DND-41 (cell line): ENCODE data around the gene FAAP24.

ENCODE experiments used
- ATAC-seq: fragments of 200-7000 bp; cut with Tn5 transposase; 3 replicates; pipeline ENCODE4 v1.9.1; 2021; ENCODE audit warnings: low read depth; ENCODE audit not compliant: insufficient read depth
- DNase-seq: peaks from one replicate; pipeline ENCODE4 v3.0.0-alpha.2; 2020
- H2AFZ ChIP-seq: 2 replicates; pipeline ENCODE4 v1.6.0; 2012; ENCODE audit warnings: low read depth, low read length
- H3K27ac ChIP-seq: 2 replicates; pipeline ENCODE4 v1.5.1; 2012; ENCODE audit warnings: low read length, inconsistent platforms
- H3K27me3 ChIP-seq: fragments of 200-600 bp; sonication (generic); 2 replicates; pipeline ENCODE4 v1.6.0; 2012; ENCODE audit warnings: low read length, mild to moderate bottlenecking, inconsistent platforms; ENCODE audit not compliant: insufficient read depth, poor library complexity
- H3K36me3 ChIP-seq: 2 replicates; pipeline ENCODE4 v1.5.1; 2012; ENCODE audit warnings: low read length, inconsistent platforms; ENCODE audit not compliant: insufficient read depth
- H3K4me1 ChIP-seq: 2 replicates; pipeline ENCODE4 v1.5.1; 2012; ENCODE audit warnings: mild to moderate bottlenecking, low read length; ENCODE audit not compliant: insufficient read depth
- H3K4me2 ChIP-seq: 2 replicates; pipeline ENCODE4 v1.6.0; 2012; ENCODE audit warnings: mild to moderate bottlenecking, moderate library complexity, low read length, inconsistent platforms; ENCODE audit not compliant: insufficient read depth
- H3K4me3 ChIP-seq, 2 experiments: fragments of 200-600 bp in 1 of 2; shearing (Covaris generic) in 1 of 2; 2 replicates each; pipeline ENCODE4 v1.5.1; 2012 to 2016; ENCODE audit warnings: inconsistent platforms in 2 of 2, low read length in 2 of 2, mild to moderate bottlenecking in 2 of 2, low read depth in 1 of 2, moderate library complexity in 1 of 2
- H3K79me2 ChIP-seq: 2 replicates; pipeline ENCODE4 v1.6.0; 2012; ENCODE audit warnings: low read length, inconsistent platforms; ENCODE audit not compliant: insufficient read depth
- H3K9ac ChIP-seq: 2 replicates; pipeline ENCODE4 v1.6.0; 2012; ENCODE audit warnings: low read depth, mild to moderate bottlenecking, inconsistent platforms, low read length, moderate library complexity
- H3K9me3 ChIP-seq: 2 replicates; pipeline ENCODE4 v1.5.1; 2012; ENCODE audit warnings: low read length, moderate library complexity, mild to moderate bottlenecking, inconsistent platforms; ENCODE audit not compliant: insufficient read depth, severe bottlenecking
- H4K20me1 ChIP-seq: 2 replicates; pipeline ENCODE4 v1.6.0; 2012; ENCODE audit warnings: low read length; ENCODE audit not compliant: insufficient read depth
- CTCF ChIP-seq: IDR thresholded peaks from 2 replicates; pipeline ENCODE4 v1.5.1; 2012; ENCODE audit warnings: borderline replicate concordance, low read length, moderate library complexity, mild to moderate bottlenecking; ENCODE audit not compliant: poor library complexity, severe bottlenecking; ENCODE audit errors: extremely low read depth
- EZH2 ChIP-seq: IDR thresholded peaks from 3 replicates; pipeline ENCODE4 v1.6.1; 2012; ENCODE audit warnings: borderline replicate concordance, low read depth, mild to moderate bottlenecking, moderate library complexity, low read length, inconsistent platforms; ENCODE audit not compliant: severe bottlenecking

The FAAP24 gene

GRCh38 chr19:32945260-32945659 lies 26.8 kb upstream of the FAAP24 start:
- Histone ChIP-seq H3K36me3 (peaks cover 52% of the 10 kb centered on the region; the same call in 1 of the 2 replicates), H4K20me1 (no peaks in the 10 kb centered on the region), H2AFZ (no peak overlapping the region), H3K4me3 (no peak overlapping the region), H3K9me3 (no peaks in the 10 kb centered on the region), H3K9ac (no peak overlapping the region), H3K27ac (no peak overlapping the region), H3K27me3 (no peaks in the 10 kb centered on the region), H3K4me1 (no peaks in the 10 kb centered on the region), H3K79me2 (no peaks in the 10 kb centered on the region), H3K4me2 (no peak overlapping the region)
- ATAC-seq (no peak), DNase-seq (peak; percentile 10)
- TF ChIP-seq CTCF: no peak
- TF ChIP-seq EZH2: no peak

GRCh38 chr19:32966750-32967149 lies 5.3 kb upstream of the FAAP24 start:
- Histone ChIP-seq H3K27ac (no peak overlapping the region), H3K9ac (no peak overlapping the region), H4K20me1 (peaks cover 23% of the 10 kb centered on the region; the same call in 1 of the 2 replicates), H3K79me2 (peaks cover 29% of the 10 kb centered on the region), H3K4me2 (no peak overlapping the region), H2AFZ (no peak overlapping the region), H3K4me1 (peaks cover 19% of the 10 kb centered on the region), H3K36me3 (peaks cover 50% of the 10 kb centered on the region), H3K4me3 (no peak overlapping the region), H3K27me3 (no peaks in the 10 kb centered on the region), H3K9me3 (no peaks in the 10 kb centered on the region)
- DNase-seq: no peak
- ATAC-seq: no peak
- TF ChIP-seq EZH2: no peak
- TF ChIP-seq CTCF: no peak

- Histone ChIP-seq H2AFZ (no peak overlapping the region), H3K9ac (no peak overlapping the region), H3K79me2 (peaks cover 37% of the 10 kb centered on the region), H3K4me2 (peak overlapping the region; percentile 99; the same call in 1 of the 2 replicates), H3K27ac (no peak overlapping the region), H3K4me3 (no peak overlapping the region), H3K27me3 (no peaks in the 10 kb centered on the region), H3K9me3 (no peaks in the 10 kb centered on the region), H4K20me1 (peaks cover 23% of the 10 kb centered on the region; the same call in 1 of the 2 replicates), H3K36me3 (peaks cover 34% of the 10 kb centered on the region), H3K4me1 (peaks cover 30% of the 10 kb centered on the region)
- no peak for TF ChIP-seq CTCF
- TF ChIP-seq EZH2: no peak
- ATAC-seq (no peak), DNase-seq (no peak)
These were observed 2.5 kb upstream of the FAAP24 start for GRCh38 chr19:32969549-32969948.
